ENCODE measurements around the gene YPEL2.

YPEL2 gene

DNA sequence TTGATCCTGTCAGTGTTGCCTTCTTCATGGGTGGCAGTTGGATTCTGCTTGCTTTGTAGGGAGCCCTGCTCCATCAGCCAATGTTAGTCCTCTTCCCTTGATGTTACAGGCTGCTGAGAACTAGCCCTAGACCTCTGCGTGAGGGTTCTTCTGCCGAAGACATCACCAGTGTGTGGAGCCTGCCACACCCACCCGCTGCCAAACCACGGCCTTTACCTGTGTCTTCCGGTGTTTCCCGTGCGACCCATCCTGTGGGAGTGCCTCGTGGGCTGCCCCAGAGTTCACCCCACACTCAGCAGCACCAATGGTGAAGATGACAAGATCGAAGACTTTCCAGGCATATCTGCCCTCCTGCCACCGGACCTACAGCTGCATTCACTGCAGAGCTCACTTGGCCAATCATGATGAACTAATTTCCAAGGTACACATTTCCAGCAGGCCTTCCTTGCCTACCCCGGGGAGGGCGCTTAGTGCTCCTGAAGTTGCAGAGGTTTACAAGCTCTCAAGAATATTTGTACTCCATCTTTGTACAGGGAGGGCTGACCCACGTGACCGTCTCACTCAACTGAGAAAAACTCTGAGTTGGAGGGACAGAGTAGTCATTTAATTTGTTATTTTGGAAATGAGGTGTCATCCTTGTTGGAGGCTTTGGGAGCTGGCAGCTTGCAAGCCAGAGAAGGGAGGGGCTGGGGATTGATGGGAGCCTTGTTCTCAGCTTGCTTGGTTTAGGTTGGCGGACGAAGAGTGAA, 21.8 kb downstream of the YPEL2 start:
- Histone ChIP-seq H3K27ac (replicated peaks) (no peak overlapping the region), H3K4me3 (replicated peaks; ENCODE audit: insufficient read depth, low read length) (no peak overlapping the region), H3K27me3 (ENCODE audit: insufficient read depth, poor library complexity, severe bottlenecking) (no peaks in the 10 kb centered on the region)
- TF ChIP-seq, protein P1, sequence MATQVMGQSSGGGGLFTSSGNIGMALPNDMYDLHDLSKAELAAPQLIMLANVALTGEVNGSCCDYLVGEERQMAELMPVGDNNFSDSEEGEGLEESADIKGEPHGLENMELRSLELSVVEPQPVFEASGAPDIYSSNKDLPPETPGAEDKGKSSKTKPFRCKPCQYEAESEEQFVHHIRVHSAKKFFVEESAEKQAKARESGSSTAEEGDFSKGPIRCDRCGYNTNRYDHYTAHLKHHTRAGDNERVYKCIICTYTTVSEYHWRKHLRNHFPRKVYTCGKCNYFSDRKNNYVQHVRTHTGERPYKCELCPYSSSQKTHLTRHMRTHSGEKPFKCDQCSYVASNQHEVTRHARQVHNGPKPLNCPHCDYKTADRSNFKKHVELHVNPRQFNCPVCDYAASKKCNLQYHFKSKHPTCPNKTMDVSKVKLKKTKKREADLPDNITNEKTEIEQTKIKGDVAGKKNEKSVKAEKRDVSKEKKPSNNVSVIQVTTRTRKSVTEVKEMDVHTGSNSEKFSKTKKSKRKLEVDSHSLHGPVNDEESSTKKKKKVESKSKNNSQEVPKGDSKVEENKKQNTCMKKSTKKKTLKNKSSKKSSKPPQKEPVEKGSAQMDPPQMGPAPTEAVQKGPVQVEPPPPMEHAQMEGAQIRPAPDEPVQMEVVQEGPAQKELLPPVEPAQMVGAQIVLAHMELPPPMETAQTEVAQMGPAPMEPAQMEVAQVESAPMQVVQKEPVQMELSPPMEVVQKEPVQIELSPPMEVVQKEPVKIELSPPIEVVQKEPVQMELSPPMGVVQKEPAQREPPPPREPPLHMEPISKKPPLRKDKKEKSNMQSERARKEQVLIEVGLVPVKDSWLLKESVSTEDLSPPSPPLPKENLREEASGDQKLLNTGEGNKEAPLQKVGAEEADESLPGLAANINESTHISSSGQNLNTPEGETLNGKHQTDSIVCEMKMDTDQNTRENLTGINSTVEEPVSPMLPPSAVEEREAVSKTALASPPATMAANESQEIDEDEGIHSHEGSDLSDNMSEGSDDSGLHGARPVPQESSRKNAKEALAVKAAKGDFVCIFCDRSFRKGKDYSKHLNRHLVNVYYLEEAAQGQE (IDR thresholded peaks at IDR 0.05; ENCODE audit: insufficient replicate concordance, low read depth), result no peak
- no peak for TF ChIP-seq SPI1 (IDR thresholded peaks at IDR 0.05; ENCODE audit: borderline replicate concordance, low read depth)
- DNase-seq (ENCODE audit: low read depth in 1 of 2, low spot score in 1 of 2), result no peak

DNA sequence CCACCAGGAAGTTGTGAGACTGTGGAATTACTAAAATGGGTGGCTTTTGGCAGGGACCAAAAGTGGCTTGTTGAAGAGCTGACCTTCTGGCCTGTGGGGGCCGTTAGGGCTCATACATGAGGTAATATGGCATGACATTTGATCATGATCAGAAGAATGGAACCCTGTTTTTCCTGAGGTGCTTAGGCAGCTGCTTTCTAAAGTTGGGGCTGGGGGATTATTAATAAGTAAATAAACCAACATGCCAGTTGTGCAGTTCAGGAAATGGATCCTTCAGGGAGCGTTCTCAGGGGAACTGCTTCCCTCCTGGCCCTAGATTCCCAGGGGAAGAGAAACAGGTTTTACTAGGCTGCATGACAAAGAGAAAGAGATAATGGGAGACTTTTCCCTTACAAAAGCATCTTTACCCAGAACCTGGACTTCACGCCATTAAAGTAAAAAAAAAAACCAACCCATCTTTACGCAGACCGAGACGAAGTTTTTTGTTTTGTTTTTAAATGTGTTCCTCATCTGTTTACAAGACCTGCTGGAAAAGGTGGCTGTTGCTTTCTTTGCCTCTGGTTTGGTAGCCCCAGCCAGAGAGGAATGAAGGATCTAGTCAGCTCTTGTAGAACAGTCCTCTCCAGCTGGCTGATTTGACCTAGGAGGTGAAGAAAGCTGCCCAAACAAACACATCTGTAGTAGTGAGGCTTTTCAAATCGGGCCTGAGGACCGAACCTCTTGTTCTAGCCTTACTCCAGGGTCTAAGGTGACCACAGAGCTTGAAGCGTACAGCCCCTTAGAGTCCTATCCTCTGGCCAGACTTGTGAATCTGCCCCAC, 22.7 kb downstream of the YPEL2 start:
- Histone ChIP-seq H3K4me3 (replicated peaks; ENCODE audit: insufficient read depth, low read length) (no peak overlapping the region), H3K27ac (replicated peaks) (no peak overlapping the region), H3K27me3 (ENCODE audit: insufficient read depth, poor library complexity, severe bottlenecking) (no peaks in the 10 kb centered on the region)
- DNase-seq (ENCODE audit: low read depth in 1 of 2, low spot score in 1 of 2), result no peak
- TF ChIP-seq GABPA (IDR thresholded peaks at IDR 0.05; ENCODE audit: low read depth) (no peak), SPI1 (IDR thresholded peaks at IDR 0.05; ENCODE audit: borderline replicate concordance, low read depth) (no peak), POLR2AphosphoS5 (IDR thresholded peaks at IDR 0.05; ENCODE audit: low read depth) (no peak)
- TF ChIP-seq, protein P2, sequence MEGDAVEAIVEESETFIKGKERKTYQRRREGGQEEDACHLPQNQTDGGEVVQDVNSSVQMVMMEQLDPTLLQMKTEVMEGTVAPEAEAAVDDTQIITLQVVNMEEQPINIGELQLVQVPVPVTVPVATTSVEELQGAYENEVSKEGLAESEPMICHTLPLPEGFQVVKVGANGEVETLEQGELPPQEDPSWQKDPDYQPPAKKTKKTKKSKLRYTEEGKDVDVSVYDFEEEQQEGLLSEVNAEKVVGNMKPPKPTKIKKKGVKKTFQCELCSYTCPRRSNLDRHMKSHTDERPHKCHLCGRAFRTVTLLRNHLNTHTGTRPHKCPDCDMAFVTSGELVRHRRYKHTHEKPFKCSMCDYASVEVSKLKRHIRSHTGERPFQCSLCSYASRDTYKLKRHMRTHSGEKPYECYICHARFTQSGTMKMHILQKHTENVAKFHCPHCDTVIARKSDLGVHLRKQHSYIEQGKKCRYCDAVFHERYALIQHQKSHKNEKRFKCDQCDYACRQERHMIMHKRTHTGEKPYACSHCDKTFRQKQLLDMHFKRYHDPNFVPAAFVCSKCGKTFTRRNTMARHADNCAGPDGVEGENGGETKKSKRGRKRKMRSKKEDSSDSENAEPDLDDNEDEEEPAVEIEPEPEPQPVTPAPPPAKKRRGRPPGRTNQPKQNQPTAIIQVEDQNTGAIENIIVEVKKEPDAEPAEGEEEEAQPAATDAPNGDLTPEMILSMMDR (IDR thresholded peaks at IDR 0.05; ENCODE audit: insufficient read depth, low read length), result no peak
- TF ChIP-seq, protein P1 (IDR thresholded peaks at IDR 0.05; ENCODE audit: insufficient replicate concordance, low read depth), result no peak

DNA sequence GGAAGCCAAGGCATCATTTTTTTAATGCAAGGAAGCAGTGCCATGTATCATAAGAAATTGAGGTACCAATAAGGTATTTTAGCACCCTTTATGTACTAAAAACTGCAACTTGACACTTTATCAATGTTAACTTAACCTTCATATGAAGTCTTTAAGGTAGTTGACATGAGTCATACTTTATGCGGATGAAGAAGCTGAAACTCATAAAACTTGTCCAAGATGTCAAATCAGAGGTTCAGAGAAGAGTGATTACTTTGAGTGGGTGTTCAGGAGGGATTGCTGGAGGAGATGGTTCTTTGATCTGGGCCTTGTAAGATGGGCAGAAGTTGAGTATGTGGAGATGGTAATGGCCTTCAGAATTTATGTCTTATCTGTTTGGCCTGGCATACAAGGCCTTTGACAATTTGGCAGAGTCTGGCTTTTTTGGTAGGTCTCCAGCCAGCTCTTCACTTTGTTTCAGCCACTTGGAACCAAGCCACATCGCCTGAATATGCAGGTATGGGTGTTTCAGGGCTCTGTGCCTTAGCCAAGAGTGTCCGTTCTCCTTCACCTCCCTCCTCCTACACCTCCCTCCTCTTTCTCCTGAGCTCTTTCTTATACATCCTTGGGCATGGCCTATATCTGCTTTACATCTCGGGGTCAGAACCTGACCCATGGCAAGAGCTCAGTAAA, 23.7 kb downstream of the YPEL2 start:
- Histone ChIP-seq H3K4me3 (replicated peaks; ENCODE audit: insufficient read depth, low read length) (no peak overlapping the region), H3K27me3 (ENCODE audit: insufficient read depth, poor library complexity, severe bottlenecking) (no peaks in the 10 kb centered on the region), H3K27ac (replicated peaks) (no peak overlapping the region)
- DNase-seq (ENCODE audit: low read depth in 1 of 2, low spot score in 1 of 2), result no peak
- TF ChIP-seq SPI1 (IDR thresholded peaks at IDR 0.05; ENCODE audit: borderline replicate concordance, low read depth) (no peak), POLR2AphosphoS5 (IDR thresholded peaks at IDR 0.05; ENCODE audit: low read depth) (no peak), GABPA (IDR thresholded peaks at IDR 0.05; ENCODE audit: low read depth) (no peak)
- TF ChIP-seq, protein P1 (IDR thresholded peaks at IDR 0.05; ENCODE audit: insufficient replicate concordance, low read depth), result no peak
- TF ChIP-seq, protein P2 (IDR thresholded peaks at IDR 0.05; ENCODE audit: insufficient read depth, low read length), result no peak

Data from HL-60 (cell line).